BLaER1 treated with 17β-estradiol and CSF1 and Interleukin-3, amounts not matched to agents 10 nM and 100 nM (cell line): ENCODE results near the gene STARD6.

Experiments
- H3K27ac ChIP-seq, 11 experiments: shearing (Covaris generic); formaldehyde crosslinking; 2 replicates each; pipeline ENCODE4 v1.8.1; 2022
- H3K27me3 ChIP-seq, 11 experiments: shearing (Covaris generic); formaldehyde crosslinking; 2 replicates each; pipeline ENCODE4 v1.8.1; 2022
- H3K36me3 ChIP-seq, 11 experiments: shearing (Covaris generic); formaldehyde crosslinking; 2 replicates each; pipeline ENCODE4 v1.8.1; 2022
- H3K4me1 ChIP-seq, 10 experiments: shearing (Covaris generic); formaldehyde crosslinking; 2 replicates each; pipeline ENCODE4 v1.8.1; 2022
- H3K4me2 ChIP-seq, 11 experiments: shearing (Covaris generic); formaldehyde crosslinking; 2 replicates each; pipeline ENCODE4 v1.8.1; 2022
- H3K4me3 ChIP-seq, 10 experiments: shearing (Covaris generic); formaldehyde crosslinking; 2 replicates each; pipeline ENCODE4 v1.8.1; 2022
- H3K9ac ChIP-seq, 11 experiments: shearing (Covaris generic); formaldehyde crosslinking; 2 replicates each; pipeline ENCODE4 v1.8.1; 2022
- H3K9me3 ChIP-seq, 11 experiments: shearing (Covaris generic); formaldehyde crosslinking; replicated peaks in 1 of 11; 2 replicates each; pipeline ENCODE4 v1.8.1; 2022
- H4K20me1 ChIP-seq, 11 experiments: shearing (Covaris generic); formaldehyde crosslinking; 2 replicates each; pipeline ENCODE4 v1.8.1; 2022
- Cebpa-rat ChIP-seq, 11 experiments: shearing (Covaris generic); IDR thresholded peaks; 2 replicates each; pipeline ENCODE4 v1.8.1; 2022

STARD6 gene

DNA sequence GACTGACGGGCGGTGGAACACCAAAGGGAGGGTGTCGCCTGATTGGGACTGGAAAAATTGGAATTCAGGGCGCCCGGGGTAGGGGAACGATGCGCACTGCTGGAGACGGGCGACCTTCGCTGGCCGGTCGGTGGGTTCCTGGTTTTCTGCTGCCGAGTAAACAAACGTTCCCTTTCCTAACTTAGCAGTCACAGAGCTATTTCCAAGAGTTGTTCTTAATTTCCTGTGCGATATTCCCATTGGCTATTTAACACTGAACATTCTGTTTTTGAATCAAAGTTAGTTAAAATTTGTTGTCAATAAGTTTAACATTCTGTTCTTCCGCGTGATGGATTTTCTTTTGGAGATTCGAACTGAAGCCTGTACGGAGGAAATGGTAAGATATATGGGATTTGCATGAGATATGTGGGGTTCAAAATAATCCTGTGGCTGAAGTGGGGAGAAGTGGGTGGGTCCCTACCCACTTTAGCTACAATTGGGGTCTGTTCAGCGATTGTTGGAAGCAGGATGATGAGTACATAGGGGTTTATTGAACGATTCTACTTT, 910 bp upstream of the STARD6 start:
- Histone ChIP-seq H3K36me3 (peaks cover 4 to 22% (median 12%) of the 10 kb centered on the region in 11 experiments; a peak in 19 of 22 replicates), H3K27me3 (no peaks in the 10 kb centered on the region), H3K4me2 (peak overlapping the region; percentile 74 to 93 (median 82)), H3K4me3 (peak overlapping the region; percentile 76 to 95 (median 89)), H3K27ac (peak overlapping the region; percentile 58 to 96 (median 89)), H3K9ac (peak overlapping the region; percentile 84 to 95 (median 92)), H4K20me1 (no peaks in the 10 kb centered on the region), H3K9me3 (no peaks in the 10 kb centered on the region), H3K4me1 (peaks cover 12 to 20% (median 18%) of the 10 kb centered on the region in 10 experiments; a peak in 18 of 20 replicates)
- no peak for TF ChIP-seq Cebpa-rat (IDR thresholded peaks at IDR 0.05)

DNA sequence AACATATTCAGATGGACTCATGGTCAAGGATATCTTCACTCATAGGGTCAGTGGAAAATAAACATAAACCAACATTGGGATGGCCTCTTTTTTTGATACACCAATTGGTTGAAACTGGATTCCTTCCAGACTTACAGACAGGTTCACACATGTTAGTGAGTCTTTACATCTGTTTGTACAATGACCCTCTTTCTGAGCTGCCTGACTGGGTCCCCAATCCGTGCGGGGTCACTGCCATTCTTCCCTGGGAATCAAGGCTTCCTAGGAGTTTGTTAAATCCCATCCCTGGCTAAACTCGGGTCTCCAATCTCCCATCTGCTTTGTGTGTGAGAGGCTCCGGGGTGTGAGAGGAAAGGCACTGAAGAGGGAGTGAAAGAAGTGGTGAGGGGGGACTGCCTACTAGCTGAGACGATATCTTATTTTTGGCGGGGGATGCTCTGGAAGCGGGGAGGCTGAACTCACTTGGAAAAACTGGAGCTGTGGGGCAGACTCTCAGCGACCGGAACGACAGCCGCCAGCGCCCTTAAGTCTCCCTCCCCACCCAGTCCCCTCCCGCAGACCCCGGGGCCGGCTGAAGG, 487 bp downstream of the STARD6 start:
- H3K9me3 ChIP-seq = 0 out of 22 replicates have a peak, but pooled peaks cover 0 to 3% (median 0%) of the 10 kb centered on the region in 11 experiments
- H3K36me3 ChIP-seq = peaks cover 4 to 17% (median 11%) of the 10 kb centered on the region in 11 experiments; a peak in 19 of 22 replicates
- TF ChIP-seq Cebpa-rat (IDR thresholded peaks at IDR 0.05) = no peak
- H3K4me2 ChIP-seq = peak overlapping the region; percentile 67 to 93 (median 82)
- peak overlapping the region in 10 of 11 experiments; percentile 86 to 96 (median 90); a peak in 20 of 22 replicates for H3K27ac ChIP-seq
- no peaks in the 10 kb centered on the region for H3K27me3 ChIP-seq
- peak overlapping the region; percentile 84 to 95 (median 92) for H3K9ac ChIP-seq
- H3K4me3 ChIP-seq = peak overlapping the region; percentile 76 to 95 (median 89)
- peaks cover 12 to 20% (median 18%) of the 10 kb centered on the region in 10 experiments; a peak in 18 of 20 replicates for H3K4me1 ChIP-seq
- no peaks in the 10 kb centered on the region for H4K20me1 ChIP-seq

DNA sequence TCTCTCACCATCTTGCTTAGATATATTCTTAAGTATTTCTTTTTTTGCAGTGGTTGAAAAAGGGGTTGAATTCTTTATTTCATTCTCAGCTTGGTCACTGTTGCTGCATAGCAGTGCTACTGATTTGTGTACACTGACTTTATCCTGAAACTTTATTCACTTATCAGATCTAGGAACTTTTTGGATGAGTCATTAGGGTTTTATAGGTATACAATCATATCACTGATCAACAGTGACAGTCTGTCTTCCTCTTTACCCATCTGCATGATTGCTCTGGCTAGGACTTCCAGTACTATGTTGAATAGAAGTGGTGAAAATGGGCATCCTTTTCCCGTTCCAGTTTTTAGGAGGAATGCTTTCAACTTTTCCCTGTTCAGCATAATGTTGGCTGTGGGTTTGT, 6.5 kb downstream of the STARD6 start:
- H3K27me3 ChIP-seq = no peaks in the 10 kb centered on the region
- no peaks in the 10 kb centered on the region for H3K4me1 ChIP-seq
- 0 out of 22 replicates have a peak, but pooled peaks cover 0 to 3% (median 0%) of the 10 kb centered on the region in 11 experiments for H3K9me3 ChIP-seq
- H3K4me2 ChIP-seq = no peak overlapping the region
- no peak overlapping the region for H3K9ac ChIP-seq
- no peaks in the 10 kb centered on the region for H4K20me1 ChIP-seq
- no peaks in the 10 kb centered on the region for H3K36me3 ChIP-seq
- TF ChIP-seq Cebpa-rat (IDR thresholded peaks at IDR 0.05) = no peak
- no peak overlapping the region for H3K4me3 ChIP-seq
- no peak overlapping the region for H3K27ac ChIP-seq

DNA sequence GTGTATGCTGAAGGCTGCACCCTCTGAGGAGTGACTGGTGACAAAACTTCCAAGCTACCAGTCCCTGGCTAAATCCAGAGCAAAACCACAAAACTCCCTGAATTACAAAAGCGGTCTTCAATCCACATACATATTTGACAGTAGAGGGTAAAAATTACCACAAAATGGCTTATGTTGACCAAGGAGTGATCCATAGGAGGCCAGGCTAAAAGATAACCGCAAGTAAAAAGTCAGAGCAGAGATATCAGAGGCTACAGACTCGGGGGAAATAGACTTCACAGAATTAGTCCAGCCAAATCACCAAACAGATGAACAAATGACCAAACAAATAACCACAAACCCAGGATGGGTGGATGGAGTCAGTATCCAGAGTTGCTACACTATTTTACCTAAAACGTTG, 19.4 kb downstream of the STARD6 start:
- no peaks in the 10 kb centered on the region for H3K27me3 ChIP-seq

DNA sequence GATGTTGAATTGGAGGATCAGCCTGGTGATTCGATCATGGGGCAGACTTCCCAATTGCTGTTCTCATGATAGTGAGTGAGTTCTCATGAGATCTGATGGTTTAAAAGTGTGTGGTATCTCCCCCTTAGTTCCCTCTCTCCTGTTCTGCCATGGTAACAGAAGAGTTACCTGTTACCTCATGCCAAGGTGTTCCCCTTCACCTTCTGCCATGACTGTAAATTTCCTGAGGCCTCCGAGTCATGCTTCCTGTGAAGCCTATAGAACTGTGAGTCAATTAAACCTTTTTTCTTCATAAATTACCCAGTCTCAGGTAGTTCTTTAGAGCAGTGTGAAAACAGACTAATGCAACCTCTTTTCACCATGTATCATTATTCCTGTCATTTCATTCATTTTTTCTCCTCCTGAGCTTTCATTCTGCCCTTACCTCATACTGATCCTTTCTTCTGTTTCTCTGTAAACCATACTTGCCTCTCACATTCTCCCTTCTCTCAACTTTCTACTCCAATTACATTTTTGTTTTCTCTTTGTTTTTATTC, 22.0 kb downstream of the STARD6 start:
- TF ChIP-seq Cebpa-rat (IDR thresholded peaks at IDR 0.05) = no peak
- Histone ChIP-seq H3K9me3 (peaks cover 4 to 25% (median 13%) of the 10 kb centered on the region in 11 experiments; a peak in 16 of 22 replicates), H3K4me2 (no peak overlapping the region), H3K4me3 (no peak overlapping the region), H3K9ac (no peak overlapping the region), H3K4me1 (no peaks in the 10 kb centered on the region), H3K36me3 (no peaks in the 10 kb centered on the region), H4K20me1 (no peaks in the 10 kb centered on the region), H3K27me3 (no peaks in the 10 kb centered on the region), H3K27ac (no peak overlapping the region)

More for the DNA sequence above, 19.4 kb downstream of the STARD6 start:
- Histone ChIP-seq H3K27ac (no peak overlapping the region), H3K9me3 (peaks cover 16 to 37% (median 27%) of the 10 kb centered on the region in 11 experiments; a peak in 19 of 22 replicates), H3K9ac (no peak overlapping the region), H3K4me1 (no peaks in the 10 kb centered on the region), H4K20me1 (no peaks in the 10 kb centered on the region), H3K4me2 (no peak overlapping the region), H3K4me3 (no peak overlapping the region), H3K36me3 (no peaks in the 10 kb centered on the region)
- TF ChIP-seq Cebpa-rat (IDR thresholded peaks at IDR 0.05) = no peak

DNA sequence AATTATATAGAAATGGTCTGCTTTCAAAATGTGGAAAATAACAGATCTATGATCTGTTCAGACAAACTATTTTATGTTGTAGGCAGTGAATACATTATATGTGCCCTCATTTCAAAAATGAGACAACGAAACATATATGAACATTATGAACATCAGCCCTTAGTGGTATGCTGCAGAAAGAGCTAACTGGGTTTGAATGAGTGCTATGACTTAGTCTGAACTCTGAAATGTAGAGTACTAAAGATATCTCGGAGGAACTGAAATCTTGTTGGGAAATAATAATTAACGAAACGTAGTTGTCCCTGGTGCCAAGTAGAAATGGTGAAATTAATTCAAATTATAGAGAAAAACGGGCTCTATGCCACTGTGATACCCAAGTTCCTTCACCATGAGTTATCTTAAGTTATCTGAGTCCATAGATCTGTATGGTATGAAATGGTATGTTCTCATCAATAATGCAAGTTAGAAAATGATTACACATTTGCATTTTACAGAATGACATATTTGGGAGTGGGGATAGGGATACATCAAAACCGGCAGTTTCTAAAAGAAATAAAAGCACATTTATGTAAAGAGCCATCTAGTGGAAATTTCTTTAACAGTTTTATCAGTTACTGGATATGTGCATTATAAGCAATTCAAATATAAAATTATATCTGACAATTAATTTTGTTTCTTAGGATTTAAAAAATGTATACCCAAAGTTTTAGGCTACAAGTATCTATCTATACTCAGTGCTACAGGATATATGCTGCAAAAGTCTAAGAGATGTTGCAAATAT, 26.7 kb downstream of the STARD6 start:
- Histone ChIP-seq H3K27ac (no peak overlapping the region), H4K20me1 (no peaks in the 10 kb centered on the region), H3K9ac (no peak overlapping the region), H3K9me3 (no peaks in the 10 kb centered on the region; a peak in 1 of 22 replicates), H3K36me3 (no peaks in the 10 kb centered on the region), H3K4me2 (no peak overlapping the region), H3K27me3 (no peaks in the 10 kb centered on the region), H3K4me1 (no peaks in the 10 kb centered on the region), H3K4me3 (no peak overlapping the region)
- no peak for TF ChIP-seq Cebpa-rat (IDR thresholded peaks at IDR 0.05)

DNA sequence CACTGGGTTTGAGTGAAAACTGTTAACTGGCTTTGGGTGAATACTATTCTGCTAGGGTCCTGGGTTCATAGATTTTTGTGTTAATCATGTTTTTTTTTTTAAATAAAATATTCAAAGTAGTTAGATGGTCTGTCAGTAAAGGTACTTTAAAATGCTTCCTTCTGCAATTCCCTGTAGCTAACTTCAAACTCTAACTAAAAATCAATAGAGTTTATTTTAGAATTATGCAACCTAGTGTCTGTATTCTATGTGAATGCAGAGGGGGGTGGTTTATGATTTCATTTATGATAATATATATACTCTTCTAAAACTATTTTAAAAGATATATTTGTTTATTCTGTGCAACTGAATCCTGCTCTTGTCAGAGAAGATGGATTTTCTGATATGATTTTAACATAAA, 27.9 kb downstream of the STARD6 start:
- TF ChIP-seq Cebpa-rat (IDR thresholded peaks at IDR 0.05) = no peak
- no peaks in the 10 kb centered on the region for H3K36me3 ChIP-seq
- H3K9ac ChIP-seq = no peak overlapping the region
- no peaks in the 10 kb centered on the region for H3K4me1 ChIP-seq
- no peaks in the 10 kb centered on the region for H4K20me1 ChIP-seq
- no peak overlapping the region for H3K4me2 ChIP-seq
- H3K4me3 ChIP-seq = no peak overlapping the region
- H3K27ac ChIP-seq = no peak overlapping the region
- no peaks in the 10 kb centered on the region for H3K27me3 ChIP-seq
- H3K9me3 ChIP-seq = no peaks in the 10 kb centered on the region

DNA sequence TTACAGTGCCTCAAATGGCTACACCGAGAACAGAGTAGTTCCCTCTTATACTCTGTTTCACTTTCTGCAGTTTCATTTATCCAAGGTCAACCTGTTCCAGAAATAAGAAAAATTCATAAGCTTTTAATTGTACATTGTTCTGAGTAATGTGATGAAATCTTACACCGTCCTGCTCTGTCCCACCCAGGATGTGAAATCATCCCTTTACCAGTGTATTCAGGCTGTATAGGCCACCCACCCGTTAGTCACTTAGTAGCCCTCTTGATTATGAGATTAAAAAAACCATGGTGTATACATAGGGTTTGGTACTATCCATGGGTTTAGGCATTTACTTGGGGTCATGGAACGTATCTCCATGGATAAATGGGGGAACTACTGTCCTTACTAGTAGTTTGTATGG, 29.8 kb downstream of the STARD6 start:
- no peaks in the 10 kb centered on the region for H3K4me1 ChIP-seq
- H3K36me3 ChIP-seq = no peaks in the 10 kb centered on the region
- H3K9me3 ChIP-seq = no peaks in the 10 kb centered on the region

DNA sequence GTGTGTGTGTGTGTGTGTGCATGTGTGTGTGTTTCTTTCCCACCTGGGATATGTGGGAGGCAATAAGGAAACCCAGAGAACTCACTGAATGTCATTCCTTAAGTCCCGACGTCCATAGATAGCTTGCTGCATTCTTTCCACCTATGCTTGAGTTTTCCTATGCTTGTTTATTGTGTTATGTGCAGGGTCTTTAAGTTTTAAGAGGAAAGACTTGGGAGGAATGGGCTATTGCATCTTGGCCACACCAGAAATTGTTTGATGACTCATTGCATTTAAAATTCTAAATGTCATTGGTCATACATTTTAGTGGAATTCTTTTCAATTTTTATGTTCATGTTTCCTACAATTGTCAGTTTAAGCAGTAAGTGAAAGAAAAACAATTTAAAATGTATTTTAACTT, 33.7 kb downstream of the STARD6 start:
- H3K4me1 ChIP-seq = no peaks in the 10 kb centered on the region
- H3K4me3 ChIP-seq = no peak overlapping the region
- no peaks in the 10 kb centered on the region for H3K9me3 ChIP-seq
- H3K36me3 ChIP-seq = no peaks in the 10 kb centered on the region
- H4K20me1 ChIP-seq = no peaks in the 10 kb centered on the region
- no peak for TF ChIP-seq Cebpa-rat (IDR thresholded peaks at IDR 0.05)
- H3K27me3 ChIP-seq = no peaks in the 10 kb centered on the region
- no peak overlapping the region for H3K4me2 ChIP-seq
- H3K9ac ChIP-seq = no peak overlapping the region
- H3K27ac ChIP-seq = no peak overlapping the region

More for the DNA sequence above, 29.8 kb downstream of the STARD6 start:
- TF ChIP-seq Cebpa-rat (IDR thresholded peaks at IDR 0.05) = no peak
- H3K27ac ChIP-seq = no peak overlapping the region
- H3K27me3 ChIP-seq = no peaks in the 10 kb centered on the region
- H3K4me2 ChIP-seq = no peak overlapping the region
- no peak overlapping the region for H3K4me3 ChIP-seq
- no peak overlapping the region for H3K9ac ChIP-seq
- no peaks in the 10 kb centered on the region for H4K20me1 ChIP-seq
